T-cell (primary cell): Measurements from ENCODE around the gene RPL31. TPM values are rescaled to one million over a fixed set of nuclear protein-coding genes. Genes with fewer than 3 reads are reported as not detected.

Source experiments
- ATAC-seq, 4 experiments: fragments of 200-7000 bp in 3 of 4; fragments of 150-1000 bp in 1 of 4; cut with Tn5 transposase; replicated peaks in 1 of 4; 1 replicate in 3 of 4; 2 replicates in 1 of 4; pipeline ENCODE4 v1.10.0; 2021; ENCODE audit warnings: moderate library complexity in 3 of 4, mild to moderate bottlenecking in 2 of 4, moderate number of reproducible peaks in 1 of 4
- CTCF ChIA-PET, 2 donors: fragments of 300-600 bp; sonication (Branson Sonifier 250); formaldehyde crosslinking; loops; one replicate each; lab custom pipeline; 2022; ENCODE audit warnings: antibody characterized with exemption in 2 of 2; lab: Charles Lee
- POLR2A ChIA-PET, 2 donors: fragments of 300-600 bp; sonication (Branson Sonifier 250); formaldehyde crosslinking; loops; one replicate each; lab custom pipeline; 2022; ENCODE audit warnings: antibody characterized with exemption in 2 of 2; lab: Charles Lee
- DNase-seq, 35 experiments: peaks; one replicate each; pipeline versions ENCODE4 v3.0.0 to v3.0.0-alpha.2; 2013 to 2023
- H3K27ac ChIP-seq: one replicate; pipeline ENCODE4 v1.5.1; 2013; ENCODE audit warnings: low read length
- H3K27me3 ChIP-seq, 2 experiments: replicated peaks in 1 of 2; 1 replicate in 1 of 2; 2 replicates in 1 of 2; pipeline versions ENCODE4 v1.6.1 to v1.7.0; 2013; ENCODE audit warnings: low read length in 1 of 2, mixed read lengths in 1 of 2; ENCODE audit not compliant: control insufficient read depth in 2 of 2, insufficient read depth in 2 of 2; ENCODE audit errors: extremely low read depth in 1 of 2
- H3K36me3 ChIP-seq, 2 donors: 1 replicate in 1 of 2; 2 replicates in 1 of 2; pipeline versions ENCODE4 v1.6.1 to v1.7.0; 2013; ENCODE audit warnings: low read length in 1 of 2; ENCODE audit not compliant: control insufficient read depth in 2 of 2, insufficient read depth in 1 of 2; ENCODE audit errors: extremely low read depth in 1 of 2
- H3K4me1 ChIP-seq, 2 experiments: 1 replicate in 1 of 2; 2 replicates in 1 of 2; pipeline versions ENCODE4 v1.6.1 to v1.7.0; 2013; ENCODE audit warnings: low read length in 2 of 2, mixed read lengths in 1 of 2; ENCODE audit not compliant: insufficient read depth in 2 of 2, control insufficient read depth in 1 of 2; ENCODE audit errors: extremely low read depth in 1 of 2
- H3K4me3 ChIP-seq, 2 donors: 1 replicate in 1 of 2; 2 replicates in 1 of 2; pipeline versions ENCODE4 v1.5.1 to v1.7.0; 2013; ENCODE audit warnings: mild to moderate bottlenecking in 2 of 2, low read length in 1 of 2, moderate library complexity in 1 of 2; ENCODE audit not compliant: control insufficient read depth in 1 of 2; ENCODE audit errors: extremely low read depth in 1 of 2
- H3K9me3 ChIP-seq: 2 replicates; pipeline ENCODE4 v1.7.0; 2013
- H3K27ac Mint-ChIP-seq, 2 donors: one replicate each; pipeline ENCODE4 v1.8.0; 2020 to 2021; ENCODE audit warnings: mild to moderate bottlenecking in 2 of 2, mixed read lengths in 2 of 2
- H3K27me3 Mint-ChIP-seq, 2 donors: one replicate each; pipeline ENCODE4 v1.8.0; 2021 to 2022; ENCODE audit warnings: mixed read lengths in 2 of 2
- H3K36me3 Mint-ChIP-seq: one replicate; pipeline ENCODE4 v1.8.0; 2021; ENCODE audit warnings: mixed read lengths
- H3K4me1 Mint-ChIP-seq, 3 donors: one replicate each; pipeline ENCODE4 v1.8.0; 2020 to 2022; ENCODE audit warnings: mixed read lengths in 3 of 3, mild to moderate bottlenecking in 1 of 3
- H3K4me3 Mint-ChIP-seq, 3 donors: one replicate each; pipeline ENCODE4 v1.8.0; 2020 to 2022; ENCODE audit warnings: mild to moderate bottlenecking in 3 of 3, mixed read lengths in 3 of 3, moderate library complexity in 3 of 3
- H3K9me3 Mint-ChIP-seq, 3 donors: one replicate each; pipeline ENCODE4 v1.8.0; 2020 to 2022; ENCODE audit warnings: mixed read lengths in 3 of 3
- WGBS: methylation state at CpG from one replicate; pipeline ENCODE4 v1.1.5; 2013; ENCODE audit warnings: missing lambda C conversion rate; ENCODE audit not compliant: insufficient coverage; 5-methylcytosine and 5-hydroxymethylcytosine counted together
- total RNA-seq, 35 experiments: library from RNA in 6 of 35; stranded (reverse) in 6 of 35; fragments of 120-200 nt in 1 of 35; gene quantifications; one replicate each; pipeline versions ENCODE4 v1.2.1 to v1.2.4 and lab custom pipeline; 2013 to 2026

The RPL31 gene
- total RNA-seq, 5 donors from 2014 or later (not counting 1 experiment from before 2014, with no cell fraction given), result 1,802 to 2,371 (median 2,279) TPM

DNA sequence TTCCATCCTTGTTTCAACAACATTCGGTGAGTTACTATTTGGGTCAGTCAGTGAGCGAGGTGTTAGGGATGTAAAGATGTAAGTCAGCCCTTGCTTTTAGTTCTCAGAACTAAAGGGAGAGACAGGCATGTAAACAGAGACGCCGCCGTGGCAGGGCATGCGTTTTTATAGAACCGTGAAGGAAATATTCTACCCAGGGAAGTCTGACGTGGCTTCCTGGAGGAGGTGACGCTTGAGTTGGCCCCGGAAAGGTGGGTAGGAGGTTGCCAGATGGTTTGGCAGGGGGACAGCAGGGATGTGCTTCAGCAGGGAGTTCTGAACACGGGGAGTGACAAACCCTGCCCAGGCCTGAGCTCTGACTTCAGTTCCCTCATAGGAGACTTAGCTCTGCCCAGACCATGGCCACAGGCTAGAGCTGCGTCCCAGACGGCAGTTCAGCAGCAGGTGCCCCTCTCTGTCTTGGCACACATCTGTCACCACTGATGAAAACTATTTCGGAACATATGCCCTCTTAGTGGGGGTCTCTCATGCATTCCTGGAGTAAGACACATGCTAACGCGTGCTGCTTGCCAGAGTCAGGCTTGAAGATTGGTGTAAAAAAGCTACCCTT, 23.4 kb upstream of the RPL31 start:
- no peak overlapping the region for H3K27ac Mint-ChIP-seq
- Histone ChIP-seq H3K27ac (no peak overlapping the region), H3K9me3 (no peaks in the 10 kb centered on the region), H3K4me1 (no peaks in the 10 kb centered on the region), H3K4me3 (no peak overlapping the region), H3K27me3 (peaks cover 0 to 13% of the 10 kb centered on the region in 2 experiments), H3K36me3 (peaks cover 0 to 2% of the 10 kb centered on the region in 2 donors)
- no peaks in the 10 kb centered on the region for H3K9me3 Mint-ChIP-seq
- peaks cover 0 to 6% of the 10 kb centered on the region in 2 donors for H3K27me3 Mint-ChIP-seq
- 75% methylated on average over 15 of the region's 16 CpGs for WGBS
- H3K4me3 Mint-ChIP-seq, result no peak overlapping the region
- no peak for ATAC-seq
- ChIA-PET CTCF (interaction anchor here in 1 of 2 donors (0.6 kb wide), 1 partner anchor 160 kb away, joined by 9 read pairs; no protein-coding TSS in a partner anchor), POLR2A (no interaction called here)
- DNase-seq, result no peak
- peaks cover 0 to 2% (median 0%) of the 10 kb centered on the region in 3 donors for H3K4me1 Mint-ChIP-seq
- no peaks in the 10 kb centered on the region for H3K36me3 Mint-ChIP-seq

DNA sequence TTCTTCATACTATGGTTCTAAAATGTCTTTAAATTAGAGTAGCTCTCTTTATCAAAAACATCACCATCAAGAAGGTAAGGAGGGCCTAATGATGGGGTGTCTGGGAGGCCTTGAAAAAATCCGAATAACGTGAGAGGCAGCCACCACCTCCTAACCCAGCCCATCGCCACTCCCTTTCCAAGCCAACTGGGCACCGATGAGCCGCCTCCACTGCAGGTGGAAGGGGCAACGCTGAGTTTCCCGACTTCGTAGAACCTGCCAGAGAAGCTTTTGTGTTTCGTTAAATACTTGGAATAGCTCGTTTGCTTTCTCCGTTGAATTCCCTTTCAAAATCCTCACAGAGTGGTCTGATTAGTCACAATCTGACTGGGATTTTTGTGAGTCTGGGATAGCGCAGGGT, 22.0 kb upstream of the RPL31 start:
- Mint-ChIP-seq H3K36me3 (no peaks in the 10 kb centered on the region), H3K4me1 (peaks cover 0 to 4% (median 2%) of the 10 kb centered on the region in 3 donors), H3K27me3 (peaks cover 0 to 6% of the 10 kb centered on the region in 2 donors), H3K27ac (no peak overlapping the region), H3K4me3 (no peak overlapping the region), H3K9me3 (no peaks in the 10 kb centered on the region)
- Histone ChIP-seq H3K27me3 (peaks cover 0 to 8% of the 10 kb centered on the region in 2 experiments), H3K4me3 (no peak overlapping the region), H3K27ac (no peak overlapping the region), H3K9me3 (no peaks in the 10 kb centered on the region), H3K36me3 (peaks cover 0 to 2% of the 10 kb centered on the region in 2 donors), H3K4me1 (no peaks in the 10 kb centered on the region)
- POLR2A ChIA-PET, result no interaction called here
- DNase-seq, result no peak
- CTCF ChIA-PET, result no interaction called here
- no peak for ATAC-seq
- WGBS, result 92% methylated on average over 7 of the region's 12 CpGs

DNA sequence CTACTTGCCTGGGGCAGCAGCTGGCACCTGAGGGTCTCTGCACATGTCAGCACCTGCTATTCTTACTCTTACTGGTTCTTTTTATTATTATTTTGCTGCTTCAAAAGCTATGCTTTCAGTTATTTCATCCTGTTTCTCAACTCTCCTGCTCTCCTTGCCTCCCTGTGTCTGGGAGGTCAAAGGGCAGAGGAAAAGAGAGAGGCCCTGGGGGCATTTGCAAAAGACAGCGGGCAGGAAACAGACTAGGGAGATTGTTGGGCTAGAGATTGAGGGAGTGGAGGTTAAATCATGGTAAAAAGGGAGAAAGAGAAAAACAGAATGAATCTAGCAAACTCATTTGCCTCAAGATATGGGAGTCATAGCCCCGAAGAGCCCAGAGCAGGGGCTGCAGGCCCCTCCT, 21.1 kb upstream of the RPL31 start:
- Histone ChIP-seq H3K4me1 (no peaks in the 10 kb centered on the region), H3K4me3 (no peak overlapping the region), H3K9me3 (no peaks in the 10 kb centered on the region), H3K36me3 (peaks cover 0 to 2% of the 10 kb centered on the region in 2 donors), H3K27ac (no peak overlapping the region), H3K27me3 (peaks cover 0 to 4% of the 10 kb centered on the region in 2 experiments)
- Mint-ChIP-seq H3K9me3 (no peaks in the 10 kb centered on the region), H3K4me3 (no peak overlapping the region), H3K27ac (no peak overlapping the region), H3K27me3 (peaks cover 0 to 6% of the 10 kb centered on the region in 2 donors), H3K36me3 (no peaks in the 10 kb centered on the region), H3K4me1 (peaks cover 0 to 6% (median 2%) of the 10 kb centered on the region in 3 donors)
- DNase-seq (no peak), ATAC-seq (no peak)
- POLR2A ChIA-PET, result no interaction called here
- no CpG with 5 or more reads among the region's 2 CpGs for WGBS
- CTCF ChIA-PET, result no interaction called here

DNA sequence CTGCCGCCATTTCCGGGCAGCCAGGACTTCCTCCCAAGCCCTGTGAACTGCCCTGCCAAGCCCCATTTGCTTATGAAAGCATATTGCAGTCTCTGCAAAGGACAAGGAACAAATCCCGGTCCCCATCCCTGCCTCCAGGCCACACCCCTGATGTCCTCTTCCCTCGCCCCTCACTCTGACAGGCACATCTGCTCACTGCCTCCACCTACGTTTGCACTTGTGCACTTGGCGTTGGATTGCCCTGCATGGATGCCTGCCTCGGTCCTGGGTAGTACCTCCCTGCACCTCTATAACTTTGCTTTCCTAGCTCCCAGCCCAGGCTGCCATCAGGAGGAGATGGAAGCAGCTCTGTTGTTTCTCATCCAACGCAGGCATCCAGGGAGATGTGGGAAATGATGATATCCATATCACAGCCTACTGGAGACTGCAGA, 19.6 kb upstream of the RPL31 start:
- ChIA-PET POLR2A (no interaction called here), CTCF (no interaction called here)
- Histone ChIP-seq H3K9me3 (no peaks in the 10 kb centered on the region), H3K36me3 (peaks cover 0 to 2% of the 10 kb centered on the region in 2 donors), H3K4me3 (no peak overlapping the region), H3K27ac (no peak overlapping the region), H3K27me3 (peaks cover 0 to 3% of the 10 kb centered on the region in 2 experiments), H3K4me1 (no peaks in the 10 kb centered on the region)
- no peak overlapping the region for H3K27ac Mint-ChIP-seq
- no peak for ATAC-seq
- no peak for DNase-seq
- no peaks in the 10 kb centered on the region for H3K9me3 Mint-ChIP-seq
- no peak overlapping the region for H3K4me3 Mint-ChIP-seq
- H3K27me3 Mint-ChIP-seq, result peaks cover 0 to 4% of the 10 kb centered on the region in 2 donors
- peaks cover 0 to 6% (median 0%) of the 10 kb centered on the region in 3 donors for H3K4me1 Mint-ChIP-seq
- WGBS, result 78% methylated on average over 6 of the region's 8 CpGs
- no peaks in the 10 kb centered on the region for H3K36me3 Mint-ChIP-seq

DNA sequence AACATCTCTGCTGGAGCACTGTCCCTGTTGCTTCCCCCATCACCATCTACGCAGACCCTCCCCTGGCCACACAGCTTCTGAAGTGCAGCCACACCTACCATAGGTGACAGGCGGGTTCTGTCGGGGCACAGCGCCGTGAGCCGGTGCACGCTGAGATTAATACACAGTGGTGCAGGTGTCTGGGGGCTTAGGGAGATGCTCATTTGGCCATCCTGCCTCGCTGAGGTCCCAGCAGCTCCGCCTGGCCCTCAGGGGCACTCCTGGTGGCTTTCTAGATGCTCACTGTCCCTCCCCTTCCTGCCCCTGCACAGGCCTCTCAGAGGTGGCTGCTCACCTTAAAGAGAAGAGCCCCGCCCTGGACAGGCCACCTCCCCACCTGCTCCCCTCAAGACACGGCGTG, 18.9 kb upstream of the RPL31 start:
- Mint-ChIP-seq H3K27me3 (peaks cover 0 to 2% of the 10 kb centered on the region in 2 donors), H3K36me3 (no peaks in the 10 kb centered on the region), H3K4me3 (no peak overlapping the region), H3K9me3 (no peaks in the 10 kb centered on the region), H3K4me1 (peaks cover 0 to 6% (median 0%) of the 10 kb centered on the region in 3 donors), H3K27ac (no peak overlapping the region)
- no peak for ATAC-seq
- ChIA-PET POLR2A (no interaction called here), CTCF (interaction anchor here in 1 of 2 donors (0.6 kb wide), 1 partner anchor 376 kb away, joined by 5 read pairs; no protein-coding TSS in a partner anchor)
- Histone ChIP-seq H3K27ac (no peak overlapping the region), H3K4me3 (no peak overlapping the region), H3K9me3 (no peaks in the 10 kb centered on the region), H3K4me1 (no peaks in the 10 kb centered on the region), H3K27me3 (no peaks in the 10 kb centered on the region), H3K36me3 (peaks cover 0 to 2% of the 10 kb centered on the region in 2 donors)
- DNase-seq, result no peak
- WGBS, result 50% methylated on average over 1 of the region's 12 CpGs

DNA sequence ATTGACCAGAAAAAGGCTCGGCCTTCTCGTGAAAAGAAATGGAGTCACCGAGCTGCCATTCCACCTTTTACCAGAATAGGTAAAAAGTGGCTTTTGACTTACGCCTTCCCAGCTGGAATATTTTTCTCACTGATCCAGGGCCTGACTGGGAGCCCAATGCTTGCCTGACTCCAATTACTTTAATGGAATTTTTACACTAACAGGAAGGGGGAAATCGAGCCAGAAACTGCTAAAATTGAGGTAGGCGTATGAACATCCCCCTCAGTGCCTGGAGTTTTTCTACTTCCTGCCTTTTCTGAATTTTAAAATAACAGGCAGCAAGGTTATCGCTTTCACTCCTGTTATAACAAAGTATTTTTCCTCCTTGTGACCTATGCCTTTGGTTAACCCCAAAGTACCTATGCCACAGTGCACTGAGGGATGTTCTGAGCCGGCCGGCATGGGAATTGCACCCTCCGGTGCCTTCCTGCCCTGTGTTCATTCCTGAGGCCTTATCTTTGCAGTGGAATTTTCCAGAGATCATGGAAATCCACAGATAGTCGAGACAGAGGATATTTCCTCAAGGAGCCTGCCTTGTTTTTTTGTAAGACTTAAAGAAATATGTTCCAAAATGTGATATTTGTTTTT, 18.3 kb upstream of the RPL31 start:
- no peaks in the 10 kb centered on the region for H3K9me3 ChIP-seq
- DNase-seq (no peak), ATAC-seq (no peak)
- no peak overlapping the region for H3K4me3 ChIP-seq
- H3K36me3 Mint-ChIP-seq, result no peaks in the 10 kb centered on the region
- H3K4me1 Mint-ChIP-seq, result peaks cover 0 to 6% (median 0%) of the 10 kb centered on the region in 3 donors
- peaks cover 0 to 2% of the 10 kb centered on the region in 2 donors for H3K27me3 Mint-ChIP-seq
- H3K36me3 ChIP-seq, result peaks cover 0 to 2% of the 10 kb centered on the region in 2 donors
- H3K27me3 ChIP-seq, result no peaks in the 10 kb centered on the region
- H3K4me3 Mint-ChIP-seq, result no peak overlapping the region
- no peak overlapping the region for H3K27ac ChIP-seq
- ChIA-PET POLR2A (no interaction called here), CTCF (interaction anchor here in 1 of 2 donors (0.6 kb wide), 1 partner anchor 376 kb away, joined by 5 read pairs; no protein-coding TSS in a partner anchor)
- H3K4me1 ChIP-seq, result no peaks in the 10 kb centered on the region
- 72% methylated on average over 6 of the region's 11 CpGs for WGBS
- H3K27ac Mint-ChIP-seq, result no peak overlapping the region
- H3K9me3 Mint-ChIP-seq, result no peaks in the 10 kb centered on the region
